ENCODE data around the gene BEST2. TPM values are rescaled to one million over a fixed set of nuclear protein-coding genes. Genes with fewer than 3 reads are reported as not detected.
A peak's percentile ranks its signal among the peaks of the same experiment; 100 is the strongest.

Gene BEST2
- total RNA-seq, 1 donor: not detected

- Histone ChIP-seq H3K36me3 (ENCODE audit: insufficient read depth, low read length) (no peaks in the 10 kb centered on the region), H3K4me3 (ENCODE audit: insufficient read depth, low read length) (peak overlapping the region; percentile 84), H3K27me3 (ENCODE audit: insufficient read depth, low read length) (no peaks in the 10 kb centered on the region), H3K79me2 (ENCODE audit: insufficient read depth, low read length) (no peaks in the 10 kb centered on the region), H3K9me3 (ENCODE audit: low read depth, low read length) (no peaks in the 10 kb centered on the region), H3K4me2 (ENCODE audit: insufficient read depth, low read length) (peak overlapping the region; percentile 100), H3K27ac (ENCODE audit: low read depth, low read length) (peak overlapping the region; percentile 98), H2AFZ (ENCODE audit: low read length) (peak overlapping the region; percentile 83), H4K20me1 (ENCODE audit: insufficient read depth, low read length) (no peaks in the 10 kb centered on the region), H3K4me1 (ENCODE audit: insufficient read depth, low read length) (peaks cover 38% of the 10 kb centered on the region)
- DNase-seq (ENCODE audit: insufficient read length, low spot score, missing footprints): peak; percentile 97
- no peak for TF ChIP-seq CTCF (IDR thresholded peaks at IDR 0.05; ENCODE audit: extremely low read depth, low read depth, low read length)
Observed at GRCh38 chr19:12779162-12779993, 27.8 kb downstream of the BEST2 start.

GRCh38 chr19:12782174-12782423 is 30.5 kb downstream of the BEST2 start:
- DNase-seq (ENCODE audit: insufficient read length, low spot score, missing footprints): peak; percentile 74
- Histone ChIP-seq H3K4me1 (ENCODE audit: insufficient read depth, low read length) (peaks cover 33% of the 10 kb centered on the region), H3K27me3 (ENCODE audit: insufficient read depth, low read length) (no peaks in the 10 kb centered on the region), H3K79me2 (ENCODE audit: insufficient read depth, low read length) (no peaks in the 10 kb centered on the region), H3K4me3 (ENCODE audit: insufficient read depth, low read length) (peak overlapping the region; percentile 72), H3K9me3 (ENCODE audit: low read depth, low read length) (no peaks in the 10 kb centered on the region), H2AFZ (ENCODE audit: low read length) (peak overlapping the region; percentile 52), H3K36me3 (ENCODE audit: insufficient read depth, low read length) (no peaks in the 10 kb centered on the region), H3K27ac (ENCODE audit: low read depth, low read length) (peak overlapping the region; percentile 78), H4K20me1 (ENCODE audit: insufficient read depth, low read length) (no peaks in the 10 kb centered on the region), H3K4me2 (ENCODE audit: insufficient read depth, low read length) (peak overlapping the region; percentile 73)
- TF ChIP-seq CTCF (IDR thresholded peaks at IDR 0.05; ENCODE audit: extremely low read depth, low read depth, low read length): no peak

GRCh38 chr19:12782424-12783290 is 31.1 kb downstream of the BEST2 start:
- DNase-seq (ENCODE audit: insufficient read length, low spot score, missing footprints): peak; percentile 97
- Histone ChIP-seq H3K36me3 (ENCODE audit: insufficient read depth, low read length) (no peaks in the 10 kb centered on the region), H3K4me2 (ENCODE audit: insufficient read depth, low read length) (peak overlapping the region; percentile 73), H4K20me1 (ENCODE audit: insufficient read depth, low read length) (no peaks in the 10 kb centered on the region), H3K4me1 (ENCODE audit: insufficient read depth, low read length) (peaks cover 30% of the 10 kb centered on the region), H3K4me3 (ENCODE audit: insufficient read depth, low read length) (peak overlapping the region; percentile 72), H3K79me2 (ENCODE audit: insufficient read depth, low read length) (no peaks in the 10 kb centered on the region), H3K9me3 (ENCODE audit: low read depth, low read length) (no peaks in the 10 kb centered on the region), H2AFZ (ENCODE audit: low read length) (peak overlapping the region; percentile 52), H3K27me3 (ENCODE audit: insufficient read depth, low read length) (no peaks in the 10 kb centered on the region), H3K27ac (ENCODE audit: low read depth, low read length) (peak overlapping the region; percentile 78)
- TF ChIP-seq CTCF (IDR thresholded peaks at IDR 0.05; ENCODE audit: extremely low read depth, low read depth, low read length): no peak
